B cell (primary cell): ENCODE measurements around the gene VILL. TPM values are rescaled to one million over a fixed set of nuclear protein-coding genes. Genes with fewer than 3 reads are reported as not detected.
"Not testable (repeated sequence)": the region's sequence is repeated elsewhere in the genome, so short reads cannot be mapped to it uniquely, and the experiment has no call there.

Source experiments
- ATAC-seq: fragments of 200-7000 bp; cut with Tn5 transposase; one replicate; pipeline ENCODE4 v1.10.0; 2021; ENCODE audit warnings: low read depth, mild to moderate bottlenecking, moderate number of reproducible peaks, moderate library complexity
- CTCF ChIA-PET: fragments of 350-600 bp; sonication (Branson Sonifier 250); formaldehyde crosslinking; loops from one replicate; lab custom pipeline; 2021; ENCODE audit warnings: antibody characterized with exemption, inconsistent platforms; lab: Charles Lee
- POLR2A ChIA-PET: fragments of 350-600 bp; sonication (Branson Sonifier 250); formaldehyde crosslinking; loops from one replicate; lab custom pipeline; 2021; ENCODE audit warnings: antibody characterized with exemption; lab: Charles Lee
- DNase-seq: peaks from one replicate; pipeline ENCODE4 v3.0.0; 2013
- H2AFZ ChIP-seq: 2 replicates; pipeline ENCODE4 v1.6.1; 2012; ENCODE audit warnings: mild to moderate bottlenecking, low read depth, low read length; ENCODE audit not compliant: insufficient read depth, poor library complexity, severe bottlenecking
- H3K27ac ChIP-seq, 2 donors: 1 replicate in 1 of 2; 2 replicates in 1 of 2; pipeline ENCODE4 v1.5.1; 2012 to 2013; ENCODE audit warnings: low read length in 2 of 2, mild to moderate bottlenecking in 2 of 2, moderate library complexity in 1 of 2
- H3K27me3 ChIP-seq, 4 experiments: fragments of 200-600 bp in 1 of 4; sonication (generic) in 1 of 4; replicated peaks in 1 of 4; 1 replicate in 2 of 4; 2 replicates in 2 of 4; pipeline versions ENCODE4 v1.6.1 to v1.7.0; 2013 to 2016; ENCODE audit warnings: low read length in 3 of 4, mild to moderate bottlenecking in 2 of 4, mixed read lengths in 1 of 4, moderate library complexity in 1 of 4; ENCODE audit not compliant: insufficient read depth in 4 of 4, control insufficient read depth in 3 of 4; ENCODE audit errors: control extremely low read depth in 1 of 4
- H3K36me3 ChIP-seq, 2 experiments: replicated peaks in 1 of 2; 1 replicate in 1 of 2; 2 replicates in 1 of 2; pipeline versions ENCODE4 v1.6.1 to v1.7.1; 2013; ENCODE audit warnings: low read length in 1 of 2; ENCODE audit not compliant: insufficient read depth in 2 of 2, control insufficient read depth in 1 of 2; ENCODE audit errors: control extremely low read depth in 1 of 2, extremely low read depth in 1 of 2
- H3K4me1 ChIP-seq, 2 donors: fragments of 200-600 bp in 1 of 2; sonication (generic) in 1 of 2; 1 replicate in 1 of 2; 2 replicates in 1 of 2; pipeline versions ENCODE4 v1.5.1 to v1.6.1; 2013 to 2017; ENCODE audit warnings: low read length in 2 of 2; ENCODE audit not compliant: control insufficient read depth in 2 of 2, insufficient read depth in 2 of 2
- H3K4me2 ChIP-seq: replicated peaks from 2 replicates; pipeline ENCODE3; 2012; ENCODE audit warnings: mild to moderate bottlenecking, low read depth, low read length; ENCODE audit not compliant: poor library complexity, severe bottlenecking
- H3K4me3 ChIP-seq, 5 experiments: fragments of 200-600 bp in 1 of 5; sonication (generic) in 1 of 5; 1 replicate in 3 of 5; 2 replicates in 2 of 5; pipeline versions ENCODE4 v1.5.1 to v1.7.0; 2011 to 2016; ENCODE audit warnings: low read length in 4 of 5, mild to moderate bottlenecking in 4 of 5, low read depth in 2 of 5, control low read depth in 1 of 5, moderate library complexity in 1 of 5; ENCODE audit not compliant: insufficient read depth in 1 of 5; ENCODE audit errors: control extremely low read depth in 1 of 5, extremely low read depth in 1 of 5
- H3K79me2 ChIP-seq: fragments of 200-600 bp; sonication (generic); one replicate; pipeline ENCODE4 v1.6.0; 2016; ENCODE audit warnings: low read length; ENCODE audit not compliant: control insufficient read depth, insufficient read depth
- H3K9ac ChIP-seq: fragments of 200-600 bp; sonication (generic); 2 replicates; pipeline ENCODE4 v1.6.1; 2017; ENCODE audit warnings: mild to moderate bottlenecking, low read length, moderate library complexity
- H3K9me3 ChIP-seq, 3 donors: one replicate each; pipeline versions ENCODE4 v1.6.1 to v1.7.1; 2013; ENCODE audit warnings: low read length in 2 of 3; ENCODE audit not compliant: control insufficient read depth in 2 of 3, insufficient read depth in 1 of 3; ENCODE audit errors: control extremely low read depth in 1 of 3
- H4K20me1 ChIP-seq: 2 replicates; pipeline ENCODE4 v1.6.0; 2012; ENCODE audit warnings: mild to moderate bottlenecking, low read length; ENCODE audit not compliant: insufficient read depth, control insufficient read depth, poor library complexity, severe bottlenecking
- H3K27ac Mint-ChIP-seq: one replicate; pipeline ENCODE4 v1.8.0; 2021; ENCODE audit warnings: mixed read lengths
- H3K27me3 Mint-ChIP-seq: one replicate; pipeline ENCODE4 v1.8.0; 2021; ENCODE audit warnings: mixed read lengths
- H3K4me1 Mint-ChIP-seq: one replicate; pipeline ENCODE4 v1.8.0; 2021; ENCODE audit warnings: mixed read lengths
- H3K4me3 Mint-ChIP-seq: one replicate; pipeline ENCODE4 v1.8.0; 2021; ENCODE audit warnings: mixed read lengths
- H3K9me3 Mint-ChIP-seq: one replicate; pipeline ENCODE4 v1.8.0; 2022; ENCODE audit warnings: mixed read lengths; ENCODE audit not compliant: insufficient read depth
- EZH2 ChIP-seq: IDR thresholded peaks from 2 replicates; pipeline ENCODE4 v1.6.1; 2012; ENCODE audit warnings: borderline replicate concordance, low read depth, mild to moderate bottlenecking, moderate library complexity, low read length; ENCODE audit not compliant: insufficient read depth, poor library complexity, severe bottlenecking
- WGBS: methylation state at CpG from one replicate; pipeline ENCODE4 v1.1.5; 2013; ENCODE audit warnings: missing lambda C conversion rate; ENCODE audit not compliant: insufficient coverage; 5-methylcytosine and 5-hydroxymethylcytosine counted together
- intact Hi-C: fragments of 100-400 bp; cut with micrococcal nuclease; formaldehyde crosslinking; loops from one replicate; pipeline ENCODE4 v1.10.0; 2022
- polyA plus RNA-seq: library from polyadenylated mRNA; depleted of rRNA; stranded (reverse); fragments of >200 nt; gene quantifications from 2 replicates; pipeline ENCODE4 v1.2.3, GENCODE V29; 2012
- total RNA-seq, 2 donors: library from RNA; stranded (reverse); fragments of 120-200 nt in 1 of 2; gene quantifications; 1 replicate in 1 of 2; 2 replicates in 1 of 2; pipeline versions ENCODE4 v1.2.3 to v1.2.4, GENCODE V29; 2013 to 2022
- TF ChIP-seq, protein P1 (sequence below): fragments of 200-600 bp; IDR thresholded peaks from one replicate; pipeline ENCODE4 v1.8.0; 2022; ENCODE audit warnings: antibody characterized with exemption, mild to moderate bottlenecking

VILL gene
- total and polyA plus RNA-seq, 2 donors (not counting 1 experiment from before 2014, with no cell fraction given), result 35.2 to 46.4 TPM

DNA sequence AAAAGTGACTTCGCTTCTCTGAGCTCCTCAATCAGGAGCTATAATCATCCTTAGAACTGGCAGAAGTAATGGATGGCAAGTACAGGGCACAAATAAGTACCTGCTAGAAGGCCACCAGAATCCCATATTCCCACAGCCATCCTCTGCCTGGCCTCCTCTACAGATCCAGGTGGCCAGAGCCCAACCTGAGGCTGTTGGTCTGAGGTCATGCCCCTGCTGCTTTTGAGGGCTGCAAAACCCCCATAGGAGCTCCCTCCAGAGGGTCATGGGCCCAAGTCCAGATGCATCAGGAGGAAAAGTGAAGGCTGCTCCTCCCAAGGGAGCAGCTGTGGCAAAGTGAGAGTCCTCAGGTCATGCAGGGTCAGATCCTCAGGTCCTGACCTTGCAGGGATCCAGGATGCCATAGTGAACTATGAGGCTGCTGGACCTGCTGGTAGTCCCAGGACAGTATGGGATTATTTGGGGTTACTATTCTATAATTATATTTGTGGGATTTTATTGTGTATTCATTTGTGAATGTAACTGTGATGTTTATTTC is 41.8 kb downstream of the VILL start:
- Histone ChIP-seq H3K36me3 (no peaks in the 10 kb centered on the region), H3K79me2 (no peaks in the 10 kb centered on the region), H2AFZ (no peak overlapping the region), H3K4me2 (no peak overlapping the region), H3K9me3 (peaks cover 0 to 19% (median 0%) of the 10 kb centered on the region in 3 donors), H3K27me3 (peaks cover 0 to 56% (median 23%) of the 10 kb centered on the region in 4 experiments), H4K20me1 (no peaks in the 10 kb centered on the region), H3K4me3 (no peak overlapping the region), H3K4me1 (peaks cover 17 to 19% of the 10 kb centered on the region in 2 donors), H3K9ac (no peak overlapping the region), H3K27ac (no peak overlapping the region)
- no peak for ATAC-seq
- ChIA-PET CTCF (interaction anchor here (0.7 to 1.3 kb wide), 3 partner anchors 27 to 1260 kb away, joined by 3 to 5 read pairs (median 4); no protein-coding TSS in a partner anchor), POLR2A (no interaction called here)
- Mint-ChIP-seq H3K4me1 (peaks cover 11% of the 10 kb centered on the region), H3K27me3 (peaks cover 42% of the 10 kb centered on the region), H3K9me3 (no peaks in the 10 kb centered on the region), H3K4me3 (no peak overlapping the region), H3K27ac (no peak overlapping the region)
- no CpG with 5 or more reads among the region's 1 CpG for WGBS
- no peak for TF ChIP-seq EZH2
- TF ChIP-seq, protein P1, sequence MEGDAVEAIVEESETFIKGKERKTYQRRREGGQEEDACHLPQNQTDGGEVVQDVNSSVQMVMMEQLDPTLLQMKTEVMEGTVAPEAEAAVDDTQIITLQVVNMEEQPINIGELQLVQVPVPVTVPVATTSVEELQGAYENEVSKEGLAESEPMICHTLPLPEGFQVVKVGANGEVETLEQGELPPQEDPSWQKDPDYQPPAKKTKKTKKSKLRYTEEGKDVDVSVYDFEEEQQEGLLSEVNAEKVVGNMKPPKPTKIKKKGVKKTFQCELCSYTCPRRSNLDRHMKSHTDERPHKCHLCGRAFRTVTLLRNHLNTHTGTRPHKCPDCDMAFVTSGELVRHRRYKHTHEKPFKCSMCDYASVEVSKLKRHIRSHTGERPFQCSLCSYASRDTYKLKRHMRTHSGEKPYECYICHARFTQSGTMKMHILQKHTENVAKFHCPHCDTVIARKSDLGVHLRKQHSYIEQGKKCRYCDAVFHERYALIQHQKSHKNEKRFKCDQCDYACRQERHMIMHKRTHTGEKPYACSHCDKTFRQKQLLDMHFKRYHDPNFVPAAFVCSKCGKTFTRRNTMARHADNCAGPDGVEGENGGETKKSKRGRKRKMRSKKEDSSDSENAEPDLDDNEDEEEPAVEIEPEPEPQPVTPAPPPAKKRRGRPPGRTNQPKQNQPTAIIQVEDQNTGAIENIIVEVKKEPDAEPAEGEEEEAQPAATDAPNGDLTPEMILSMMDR, result no peak
- intact Hi-C loops, result no loop called here
- DNase-seq, result no peak

DNA sequence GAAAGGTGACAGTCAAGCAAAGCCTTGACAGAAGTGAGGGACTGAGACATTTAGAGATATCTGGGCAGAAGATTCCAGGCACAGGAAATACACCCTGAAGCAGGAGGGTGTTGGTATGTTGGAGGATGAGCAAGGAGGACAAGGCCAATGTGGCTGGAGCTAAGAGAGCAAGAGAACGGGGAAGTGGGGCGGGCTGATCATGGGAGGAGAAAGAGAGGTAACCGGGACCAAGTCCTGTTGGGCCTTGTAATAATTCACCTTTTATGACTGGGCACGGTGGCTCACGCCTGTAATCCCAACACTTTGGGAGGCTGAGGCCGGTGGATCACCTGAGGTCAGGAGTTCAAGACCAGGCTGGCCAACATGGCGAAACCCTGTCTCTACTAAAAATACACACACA is 43.0 kb downstream of the VILL start:
- CTCF ChIA-PET, ATAC-seq, H3K36me3 ChIP-seq, H3K27ac ChIP-seq, POLR2A ChIA-PET, DNase-seq, intact Hi-C loops, H3K27ac Mint-ChIP-seq, H3K4me2 ChIP-seq, H3K9me3 Mint-ChIP-seq, H3K9ac ChIP-seq, H3K4me3 ChIP-seq, H3K79me2 ChIP-seq, H3K4me3 Mint-ChIP-seq, H3K4me1 Mint-ChIP-seq, H4K20me1 ChIP-seq, H2AFZ ChIP-seq: not testable (repeated sequence)
- WGBS, result 91% methylated on average over 4 of the region's 7 CpGs
- H3K27me3 ChIP-seq, result peaks cover 0 to 50% (median 19%) of the 10 kb centered on the region in 4 experiments
- peaks cover 19 to 21% of the 10 kb centered on the region in 2 donors for H3K4me1 ChIP-seq
- H3K27me3 Mint-ChIP-seq, result peaks cover 34% of the 10 kb centered on the region
- H3K9me3 ChIP-seq, result peaks cover 0 to 16% (median 0%) of the 10 kb centered on the region in 3 donors

DNA sequence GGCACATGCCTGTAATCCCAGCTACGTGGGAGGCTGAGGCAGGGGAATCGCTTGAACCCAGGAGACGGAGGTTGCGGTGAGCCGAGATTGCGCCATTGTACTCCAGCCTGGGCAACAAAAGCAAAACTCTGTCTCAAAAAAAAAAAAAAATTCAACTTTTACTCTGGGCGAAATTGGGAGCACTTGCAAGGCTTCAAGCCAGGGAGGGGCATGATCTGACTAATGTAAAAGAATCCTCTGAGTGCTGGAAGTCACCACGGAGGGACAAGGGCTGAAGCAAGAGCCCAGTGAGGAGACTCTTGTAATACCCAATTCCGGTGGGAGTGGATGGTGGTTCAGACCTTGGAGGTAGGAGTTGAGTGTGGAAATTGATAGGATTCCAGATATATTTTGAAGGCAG is 43.7 kb downstream of the VILL start:
- Histone ChIP-seq H3K9me3 (peaks cover 0 to 10% (median 0%) of the 10 kb centered on the region in 3 donors), H3K4me1 (peaks cover 20 to 21% of the 10 kb centered on the region in 2 donors), H3K27me3 (peaks cover 0 to 42% (median 15%) of the 10 kb centered on the region in 4 experiments)
- intact Hi-C loops, H3K4me3 Mint-ChIP-seq, POLR2A ChIA-PET, DNase-seq, ATAC-seq, H3K4me2 ChIP-seq, H3K27ac Mint-ChIP-seq, H3K27ac ChIP-seq, H3K36me3 ChIP-seq, H3K79me2 ChIP-seq, H3K9me3 Mint-ChIP-seq, H4K20me1 ChIP-seq, H3K4me3 ChIP-seq, H2AFZ ChIP-seq, H3K9ac ChIP-seq: not testable (repeated sequence)
- CTCF ChIA-PET, result interaction anchor here (0.6 to 0.8 kb wide), 2 partner anchors 29 to 431 kb away, joined by 3 to 4 read pairs; no protein-coding TSS in a partner anchor
- H3K4me1 Mint-ChIP-seq, result peaks cover 16% of the 10 kb centered on the region
- WGBS, result 94% methylated on average over 7 of the region's 9 CpGs
- peaks cover 33% of the 10 kb centered on the region for H3K27me3 Mint-ChIP-seq
